AG09319 (cell line): ENCODE results near the gene DUSP15.

Source experiments
- DNase-seq: peaks from one replicate; pipeline ENCODE4 v3.0.0-alpha.2; 2010; ENCODE audit warnings: low read depth; ENCODE audit errors: extremely low read depth
- TF ChIP-seq, protein P1 (sequence below): IDR thresholded peaks from 2 replicates; pipeline ENCODE4 v1.5.1; 2011; ENCODE audit warnings: low read depth, mild to moderate bottlenecking, inconsistent platforms, low read length, moderate library complexity

Gene DUSP15

DNA sequence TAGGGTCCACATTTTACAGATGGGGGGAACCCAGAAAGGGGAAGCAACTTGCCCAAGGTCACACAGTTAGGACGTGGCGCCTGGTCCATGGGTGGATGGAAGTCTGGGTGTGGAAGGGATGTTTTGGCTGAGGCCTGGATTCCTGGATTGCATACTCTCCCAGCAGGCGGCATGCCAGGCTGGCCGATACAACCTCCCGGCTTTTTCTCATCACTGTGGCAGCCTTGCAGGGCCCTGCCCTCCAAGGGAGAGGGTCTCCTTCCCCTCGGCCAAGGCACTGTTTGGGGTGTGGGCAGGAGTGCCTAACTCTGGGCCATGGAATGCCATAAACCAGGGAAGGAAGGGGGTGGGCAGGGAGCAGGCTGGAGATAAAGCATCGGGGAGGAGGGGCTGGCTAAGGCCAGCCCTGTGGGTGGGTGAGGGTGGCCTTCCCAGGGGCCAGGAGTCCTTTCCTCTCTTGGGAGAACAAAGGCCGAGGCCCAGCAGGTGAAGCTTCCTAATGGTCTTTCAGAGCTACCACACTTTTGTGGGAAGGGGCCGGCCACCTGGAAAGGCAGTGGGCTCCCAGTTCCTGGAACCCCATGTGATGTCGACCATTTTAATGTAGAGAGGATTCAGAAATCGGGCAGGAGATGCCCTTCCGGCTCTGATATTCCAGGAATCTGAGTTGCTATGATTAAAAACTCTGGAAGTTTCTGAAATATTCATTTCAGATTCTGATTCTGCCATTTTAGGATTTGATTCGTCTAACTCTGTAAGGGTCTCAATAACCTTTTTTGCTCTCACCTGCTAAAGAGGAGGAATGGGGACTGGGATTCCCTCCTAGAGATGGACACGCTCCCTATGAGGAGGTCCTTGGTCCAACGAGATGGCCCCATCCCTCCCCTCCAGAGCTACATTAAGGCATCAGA, 29.2 kb downstream of the DUSP15 start:
- TF ChIP-seq, protein P1, sequence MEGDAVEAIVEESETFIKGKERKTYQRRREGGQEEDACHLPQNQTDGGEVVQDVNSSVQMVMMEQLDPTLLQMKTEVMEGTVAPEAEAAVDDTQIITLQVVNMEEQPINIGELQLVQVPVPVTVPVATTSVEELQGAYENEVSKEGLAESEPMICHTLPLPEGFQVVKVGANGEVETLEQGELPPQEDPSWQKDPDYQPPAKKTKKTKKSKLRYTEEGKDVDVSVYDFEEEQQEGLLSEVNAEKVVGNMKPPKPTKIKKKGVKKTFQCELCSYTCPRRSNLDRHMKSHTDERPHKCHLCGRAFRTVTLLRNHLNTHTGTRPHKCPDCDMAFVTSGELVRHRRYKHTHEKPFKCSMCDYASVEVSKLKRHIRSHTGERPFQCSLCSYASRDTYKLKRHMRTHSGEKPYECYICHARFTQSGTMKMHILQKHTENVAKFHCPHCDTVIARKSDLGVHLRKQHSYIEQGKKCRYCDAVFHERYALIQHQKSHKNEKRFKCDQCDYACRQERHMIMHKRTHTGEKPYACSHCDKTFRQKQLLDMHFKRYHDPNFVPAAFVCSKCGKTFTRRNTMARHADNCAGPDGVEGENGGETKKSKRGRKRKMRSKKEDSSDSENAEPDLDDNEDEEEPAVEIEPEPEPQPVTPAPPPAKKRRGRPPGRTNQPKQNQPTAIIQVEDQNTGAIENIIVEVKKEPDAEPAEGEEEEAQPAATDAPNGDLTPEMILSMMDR: no peak
- DNase-seq: no peak

DNA sequence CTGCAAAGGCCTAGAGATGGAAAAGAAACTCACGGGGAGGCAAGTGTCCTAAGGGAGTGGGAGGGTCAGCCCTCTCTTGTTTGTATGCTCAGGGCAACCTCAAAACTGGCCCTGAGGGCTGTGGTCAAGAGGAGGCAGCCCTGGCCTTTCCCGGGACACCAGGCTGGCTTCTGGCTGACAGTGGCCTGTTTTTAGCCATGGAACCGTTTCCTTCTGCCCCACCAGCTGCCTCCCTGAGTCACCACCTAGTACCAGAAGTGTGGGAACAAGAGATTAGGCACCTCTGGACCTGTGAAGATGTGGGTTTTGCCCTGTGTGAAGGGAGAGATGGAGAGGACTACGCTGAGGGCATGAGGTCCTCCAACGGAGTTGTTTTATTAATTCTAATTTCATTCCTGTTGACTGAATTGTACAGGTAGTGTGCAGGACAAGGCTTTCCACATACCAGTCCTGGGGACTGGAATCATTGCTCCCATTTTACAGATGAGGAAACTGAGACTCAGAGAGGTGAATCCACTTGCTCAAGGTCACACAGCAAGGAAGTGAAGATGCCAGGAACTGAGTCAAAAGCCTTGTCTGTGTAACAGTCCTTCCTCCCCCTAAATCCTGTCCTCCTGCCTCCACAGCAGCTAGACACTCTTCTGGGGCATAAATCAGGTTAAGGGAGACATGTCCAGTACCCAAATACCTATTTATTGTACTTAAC, 30.4 kb downstream of the DUSP15 start:
- DNase-seq: no peak

DNA sequence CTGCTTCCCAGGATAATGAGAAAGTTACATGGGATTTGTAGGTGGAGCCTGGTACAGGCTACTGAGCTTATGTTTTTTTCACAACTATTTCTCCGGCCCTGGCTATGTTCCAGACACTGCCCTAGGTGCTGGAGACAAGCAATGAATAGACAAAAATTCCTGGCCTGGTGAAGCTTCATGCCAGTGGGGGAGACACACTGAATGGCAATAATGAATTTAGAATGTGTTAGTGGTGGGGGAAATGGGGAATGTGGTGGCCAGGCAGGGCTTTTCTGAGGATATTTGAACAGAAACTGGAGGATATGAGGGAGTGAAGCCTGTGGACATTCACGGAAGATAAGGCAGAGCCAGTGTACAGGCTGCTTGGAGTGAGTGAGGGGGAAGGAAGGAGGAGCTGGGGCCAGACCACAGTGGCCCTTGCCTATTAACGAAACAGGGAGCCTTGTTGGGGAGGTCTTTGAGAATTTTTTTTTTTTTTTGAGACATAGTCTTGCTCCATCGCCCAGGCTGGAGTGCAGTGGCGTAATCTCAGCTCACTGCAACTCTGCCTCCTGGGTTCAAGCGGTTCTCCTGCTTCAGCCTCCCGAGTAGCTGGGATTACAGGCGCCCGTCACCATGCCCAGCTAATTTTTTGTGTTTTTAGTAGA, 31.6 kb downstream of the DUSP15 start:
- no peak for DNase-seq
- TF ChIP-seq, protein P1: no peak

More for the DNA sequence above, 30.4 kb downstream of the DUSP15 start:
- TF ChIP-seq, protein P1: no peak

DNA sequence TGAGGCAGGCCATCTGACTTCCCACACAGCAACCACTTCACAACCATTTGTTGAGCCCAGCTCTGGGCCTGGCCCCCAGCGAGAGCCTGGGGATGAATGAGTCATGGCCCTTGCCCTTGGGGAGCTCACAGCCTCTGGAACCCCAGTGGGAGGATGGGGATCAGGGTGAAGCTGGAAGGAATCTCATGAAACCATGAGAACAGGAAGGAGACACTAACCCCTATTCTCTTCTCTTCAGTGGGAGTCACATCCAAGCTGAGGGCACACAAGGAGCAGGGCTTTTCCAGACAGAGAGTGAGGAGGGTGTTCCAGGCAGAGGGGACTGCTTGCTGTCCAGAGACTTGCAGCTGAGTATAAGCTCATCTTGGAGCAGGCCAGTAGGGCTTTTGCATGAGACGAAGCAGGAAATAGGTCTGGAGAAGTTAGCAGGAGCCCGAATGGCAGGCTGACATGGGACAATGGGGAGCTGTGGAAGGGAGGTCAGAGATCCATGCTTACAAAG, 32.4 kb downstream of the DUSP15 start:
- no peak for DNase-seq
- TF ChIP-seq, protein P1: no peak

DNA sequence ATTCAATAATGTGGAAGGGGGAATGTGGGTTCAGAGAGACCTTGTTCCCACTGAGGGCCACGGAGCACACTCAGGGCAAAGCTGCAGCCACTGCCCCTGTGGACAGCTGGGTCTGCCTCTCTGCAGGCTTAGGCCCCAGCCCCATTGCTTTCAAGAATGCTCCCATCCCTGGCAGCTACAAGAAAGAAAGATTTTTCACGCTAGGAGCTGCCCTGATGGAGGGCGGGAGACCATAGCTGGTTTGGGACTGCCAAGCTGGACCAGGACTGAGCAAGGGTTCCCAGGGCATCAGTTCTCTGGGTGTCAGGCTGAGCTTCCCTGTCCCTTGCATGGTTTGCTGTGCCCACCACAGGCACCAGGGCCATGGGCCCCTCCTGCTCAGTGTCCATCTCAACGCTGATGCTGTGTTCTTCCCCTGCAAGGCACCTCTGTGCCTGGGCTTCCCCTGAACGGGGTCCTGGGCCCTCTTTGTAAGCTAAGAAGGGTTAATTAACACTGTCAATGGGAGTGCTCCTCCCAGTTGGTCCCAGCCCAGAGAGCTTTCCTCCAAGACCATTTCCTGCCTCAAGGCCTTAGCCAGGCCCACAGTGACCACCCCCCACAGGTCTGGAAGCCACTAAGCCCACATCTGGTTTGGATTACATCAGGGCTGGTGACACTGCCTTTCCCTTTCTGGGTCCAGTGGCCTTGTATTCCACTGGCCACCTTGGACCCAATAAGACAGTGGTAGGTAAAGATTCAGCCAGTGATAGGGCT, 33.3 kb downstream of the DUSP15 start:
- DNase-seq: no peak
- TF ChIP-seq, protein P1: no peak

DNA sequence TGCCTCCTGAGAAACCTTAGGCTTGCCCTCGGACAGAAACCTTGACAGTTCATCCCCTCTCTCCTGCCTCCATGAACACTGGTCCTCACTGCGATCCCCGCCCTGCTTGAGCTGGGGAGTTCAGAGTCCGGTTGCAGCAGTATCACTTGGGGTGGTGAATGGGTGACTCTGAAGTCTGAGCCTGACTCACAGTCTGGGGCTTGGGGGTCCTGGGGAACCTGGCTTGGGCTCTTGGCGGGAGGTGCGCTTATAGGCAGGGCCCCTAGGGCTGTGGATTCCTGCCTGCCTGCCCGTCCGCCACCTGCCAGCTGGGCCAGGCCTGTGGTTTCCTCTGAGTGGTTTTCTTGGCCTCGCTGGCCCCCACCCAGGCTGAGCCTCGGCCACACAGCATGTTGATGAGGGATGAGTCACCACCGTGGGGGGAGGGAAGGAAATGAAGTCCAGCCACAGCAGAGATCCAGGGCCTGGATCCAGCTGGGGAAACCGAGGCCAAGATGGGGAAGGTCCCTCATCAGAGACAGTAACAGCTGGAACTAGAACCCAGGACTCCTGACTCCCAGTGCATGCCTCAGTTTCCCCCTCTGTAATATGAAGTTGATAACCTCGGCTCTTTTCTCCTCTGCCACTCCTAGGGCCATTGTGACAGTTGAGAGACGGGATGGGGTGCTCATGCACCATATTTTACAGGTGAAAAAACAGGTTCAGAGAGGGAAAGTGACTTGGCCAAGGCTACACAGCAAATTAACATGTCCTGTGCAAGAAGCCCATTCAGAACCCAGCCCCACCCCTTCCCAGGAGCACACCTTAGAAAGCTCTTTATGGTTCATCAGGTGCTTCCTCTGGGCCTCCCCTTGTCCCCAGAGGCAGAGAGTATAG, 34.1 kb downstream of the DUSP15 start:
- peak; percentile 67 for DNase-seq
- TF ChIP-seq, protein P1: no peak
